Measurements from ENCODE around the gene KLHL17.

DNA sequence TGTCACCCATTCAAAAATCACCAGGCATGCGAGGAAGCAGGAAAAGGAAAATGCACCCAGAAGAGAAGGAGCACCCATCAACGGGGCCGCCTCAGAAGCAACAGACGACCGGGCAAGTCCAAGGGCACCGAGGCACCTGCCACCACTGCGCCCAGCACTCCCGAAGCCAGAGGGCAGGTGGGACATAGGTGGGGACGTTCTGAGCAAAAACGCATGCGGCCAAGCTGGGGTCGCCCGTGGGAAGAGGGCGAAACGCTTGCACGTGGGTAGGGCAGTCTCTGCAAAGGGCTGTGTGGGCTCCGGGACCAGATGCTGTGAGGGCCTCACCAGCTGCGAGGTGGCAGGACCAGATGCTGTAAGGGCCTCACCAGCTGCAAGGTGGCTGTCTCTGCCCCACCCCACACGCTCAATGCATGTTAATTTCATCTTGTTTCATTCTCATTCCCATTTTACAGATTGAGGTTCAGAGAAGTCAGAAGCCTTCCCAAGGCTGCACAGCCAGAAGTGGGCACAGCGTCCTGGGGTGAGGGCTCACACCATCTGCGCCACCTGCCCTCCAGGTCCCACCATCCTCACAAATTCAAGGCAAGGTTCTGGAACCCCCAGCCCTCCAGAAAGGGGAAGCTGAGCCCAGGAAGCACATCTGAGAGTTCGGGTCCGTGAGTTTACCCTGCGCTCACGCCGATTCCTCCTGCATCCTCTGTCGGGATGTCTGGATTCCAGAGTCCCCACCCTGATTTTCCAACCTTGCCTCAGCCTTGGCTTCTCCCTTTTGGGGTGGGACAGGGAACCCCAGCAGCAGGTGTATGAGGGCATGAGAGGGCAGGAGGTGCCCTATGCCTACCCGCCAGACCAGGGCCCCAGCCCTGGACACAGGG, 44.9 kb upstream of the KLHL17 start:
- no peak for TF ChIP-seq POLR2AphosphoS5 (IDR thresholded peaks at IDR 0.05; ENCODE audit: low read depth, low read length)
- no peak for TF ChIP-seq POLR2A (IDR thresholded peaks at IDR 0.05; ENCODE audit: low read depth, low read length)
- no peak for TF ChIP-seq TAF1 (IDR thresholded peaks at IDR 0.05; ENCODE audit: low read depth, low read length)
- TF ChIP-seq POU2F2 (IDR thresholded peaks at IDR 0.05; ENCODE audit: low read depth, low read length): no peak
